Stimulated activated CD4-positive, alpha-beta T cell treated with anti-CD3 and anti-CD28 coated beads, Interleukin-4, amount 100 ng/mL, for 24 hours (primary cell): Measurements from ENCODE around the gene U2AF2.

ENCODE experiments used
- DNase-seq: peaks from one replicate; pipeline ENCODE4 v3.0.0-alpha.2; 2020

U2AF2 gene

GRCh38 chr19:55644191-55644833, 10.5 kb upstream of the U2AF2 start:
- DNase-seq, result no peak

GRCh38 chr19:55644842-55645511, 9.9 kb upstream of the U2AF2 start:
- DNase-seq, result no peak

- no peak for DNase-seq
These were observed 9.3 kb upstream of the U2AF2 start for GRCh38 chr19:55645512-55645881.

GRCh38 chr19:55646889-55647731, 7.7 kb upstream of the U2AF2 start:
- DNase-seq, result no peak

- DNase-seq, result peak; percentile 44
These were observed 6.9 kb upstream of the U2AF2 start, which contains the start of gene CCDC106 for GRCh38 chr19:55647732-55648584. Gene CCDC106 (plus strand): TSS chr19:55648212. CDS start chr19:55649047, 835 bp downstream.

GRCh38 chr19:55648585-55649267, 6.1 kb upstream of the U2AF2 start:
- DNase-seq, result no peak

- no peak for DNase-seq
These were observed 5.3 kb upstream of the U2AF2 start for GRCh38 chr19:55649268-55650125.

- DNase-seq, result no peak
These were observed 4.7 kb upstream of the U2AF2 start for GRCh38 chr19:55650126-55650557.

GRCh38 chr19:55650602-55651230, 4.1 kb upstream of the U2AF2 start:
- no peak for DNase-seq

- DNase-seq, result no peak
These were observed 3.6 kb upstream of the U2AF2 start for GRCh38 chr19:55651236-55651635.

- DNase-seq, result no peak
These were observed 2.3 kb upstream of the U2AF2 start for GRCh38 chr19:55652311-55653128.

GRCh38 chr19:55653651-55654322, 1.0 kb upstream of the U2AF2 start:
- DNase-seq, result peak; percentile 99

GRCh38 chr19:55654323-55654867, 440 bp upstream of the U2AF2 start:
- DNase-seq, result peak; percentile 100

- no peak for DNase-seq
These were observed 809 bp downstream of the U2AF2 start for GRCh38 chr19:55655648-55656040.

GRCh38 chr19:55656552-55656951, 1.7 kb downstream of the U2AF2 start:
- DNase-seq, result no peak

GRCh38 chr19:55656988-55657747, 2.3 kb downstream of the U2AF2 start:
- no peak for DNase-seq

GRCh38 chr19:55658846-55659459, 4.1 kb downstream of the U2AF2 start:
- DNase-seq, result no peak

- DNase-seq, result no peak
These were observed 5.0 kb downstream of the U2AF2 start for GRCh38 chr19:55659822-55660221.
